Measurements from ENCODE around the gene CDC42BPB.

The CDC42BPB gene

GRCh38 chr14:103007555-103007954, 49.8 kb downstream of the CDC42BPB start:
- TF ChIP-seq CTCF (IDR thresholded peaks at IDR 0.05; ENCODE audit: low read depth, low read length, poor library complexity, severe bottlenecking), result no peak
- no peak for TF ChIP-seq EZH2phosphoT487 (IDR thresholded peaks at IDR 0.05; ENCODE audit: borderline replicate concordance, low read length)
- H3K79me2 ChIP-seq (ENCODE audit: control insufficient read depth, low read length), result no peaks in the 10 kb centered on the region

GRCh38 chr14:103006991-103007520, 50.3 kb downstream of the CDC42BPB start:
- Histone ChIP-seq H3K27ac (ENCODE audit: low read depth, low read length) (no peak overlapping the region), H3K4me1 (ENCODE audit: control insufficient read depth, low read length) (peaks cover 8% of the 10 kb centered on the region), H3K9me2 (replicated peaks; ENCODE audit: control insufficient read depth, low read length) (no peaks in the 10 kb centered on the region), H3F3A (ENCODE audit: control insufficient read depth, insufficient read depth) (no peaks in the 10 kb centered on the region), H3K36me3 (ENCODE audit: control insufficient read depth, low read length) (no peaks in the 10 kb centered on the region), H3K4me3 (ENCODE audit: low read length) (no peak overlapping the region), H4K20me1 (ENCODE audit: control insufficient read depth, insufficient read depth, low read depth, low read length) (no peaks in the 10 kb centered on the region), H3K9me3 (ENCODE audit: control insufficient read depth, insufficient read depth, low read length) (no peaks in the 10 kb centered on the region), H3K4me2 (ENCODE audit: low read length) (no peak overlapping the region), H3K27me3 (ENCODE audit: control insufficient read depth, low read length) (no peaks in the 10 kb centered on the region), H3K79me2 (ENCODE audit: control insufficient read depth, low read length) (no peaks in the 10 kb centered on the region)
- TF ChIP-seq CTCF (IDR thresholded peaks at IDR 0.05; ENCODE audit: low read depth, low read length, poor library complexity, severe bottlenecking), result no peak
- no peak for TF ChIP-seq EZH2phosphoT487 (IDR thresholded peaks at IDR 0.05; ENCODE audit: borderline replicate concordance, low read length)

More at GRCh38 chr14:103007555-103007954, 49.8 kb downstream of the CDC42BPB start:
- no peaks in the 10 kb centered on the region for H3F3A ChIP-seq (ENCODE audit: control insufficient read depth, insufficient read depth)
- no peaks in the 10 kb centered on the region for H4K20me1 ChIP-seq (ENCODE audit: control insufficient read depth, insufficient read depth, low read depth, low read length)
- no peaks in the 10 kb centered on the region for H3K27me3 ChIP-seq (ENCODE audit: control insufficient read depth, low read length)
- H3K4me1 ChIP-seq (ENCODE audit: control insufficient read depth, low read length), result peaks cover 3% of the 10 kb centered on the region
- H3K36me3 ChIP-seq (ENCODE audit: control insufficient read depth, low read length), result no peaks in the 10 kb centered on the region
- H3K9me3 ChIP-seq (ENCODE audit: control insufficient read depth, insufficient read depth, low read length), result no peaks in the 10 kb centered on the region
- H3K27ac ChIP-seq (ENCODE audit: low read depth, low read length), result no peak overlapping the region
- no peak overlapping the region for H3K4me3 ChIP-seq (ENCODE audit: low read length)
- H3K9me2 ChIP-seq (replicated peaks; ENCODE audit: control insufficient read depth, low read length), result no peaks in the 10 kb centered on the region
- H3K4me2 ChIP-seq (ENCODE audit: low read length), result no peak overlapping the region

- Histone ChIP-seq H3K9me3 (ENCODE audit: control insufficient read depth, insufficient read depth, low read length) (no peaks in the 10 kb centered on the region), H3K36me3 (ENCODE audit: control insufficient read depth, low read length) (no peaks in the 10 kb centered on the region), H4K20me1 (ENCODE audit: control insufficient read depth, insufficient read depth, low read depth, low read length) (no peaks in the 10 kb centered on the region), H3K4me3 (ENCODE audit: low read length) (no peak overlapping the region), H3K27ac (ENCODE audit: low read depth, low read length) (no peak overlapping the region), H3K4me1 (ENCODE audit: control insufficient read depth, low read length) (peaks cover 13% of the 10 kb centered on the region), H3K9me2 (replicated peaks; ENCODE audit: control insufficient read depth, low read length) (no peaks in the 10 kb centered on the region), H3K4me2 (ENCODE audit: low read length) (no peak overlapping the region), H3K79me2 (ENCODE audit: control insufficient read depth, low read length) (no peaks in the 10 kb centered on the region), H3F3A (ENCODE audit: control insufficient read depth, insufficient read depth) (no peaks in the 10 kb centered on the region), H3K27me3 (ENCODE audit: control insufficient read depth, low read length) (no peaks in the 10 kb centered on the region)
- TF ChIP-seq CTCF (IDR thresholded peaks at IDR 0.05; ENCODE audit: low read depth, low read length, poor library complexity, severe bottlenecking) (no peak), EZH2phosphoT487 (IDR thresholded peaks at IDR 0.05; ENCODE audit: borderline replicate concordance, low read length) (no peak)
Measured at GRCh38 chr14:103006106-103006505, 51.2 kb downstream of the CDC42BPB start.

All from DOHH2 (cell line).